ENCODE measurements around the gene SCN3B.

SCN3B gene

GRCh38 chr11:123653827-123654565 lies 428 bp downstream of the SCN3B start:
- FAIRE-seq: no peak

GRCh38 chr11:123653483-123653826 lies 969 bp downstream of the SCN3B start:
- no peak for FAIRE-seq

- FAIRE-seq: no peak
These were observed 1.8 kb downstream of the SCN3B start for GRCh38 chr11:123652599-123652998.

GRCh38 chr11:123650901-123651300 lies 3.5 kb downstream of the SCN3B start:
- FAIRE-seq: no peak

GRCh38 chr11:123645286-123645975 lies 9.0 kb downstream of the SCN3B start:
- no peak for FAIRE-seq

- FAIRE-seq: no peak
These were observed 12.0 kb downstream of the SCN3B start for GRCh38 chr11:123642435-123642834.

GRCh38 chr11:123641495-123641840 lies 13.0 kb downstream of the SCN3B start:
- no peak for FAIRE-seq

- no peak for FAIRE-seq
These were observed 13.5 kb downstream of the SCN3B start for GRCh38 chr11:123640677-123641494.

GRCh38 chr11:123640029-123640428 lies 14.4 kb downstream of the SCN3B start:
- no peak for FAIRE-seq

- FAIRE-seq: no peak
These were observed 24.3 kb downstream of the SCN3B start for GRCh38 chr11:123630126-123630608.

GRCh38 chr11:123628936-123629683 lies 25.3 kb downstream of the SCN3B start:
- FAIRE-seq: no peak

- no peak for FAIRE-seq
These were observed 29.4 kb downstream of the SCN3B start for GRCh38 chr11:123624974-123625373.

GRCh38 chr11:123622576-123622975 lies 31.8 kb downstream of the SCN3B start:
- FAIRE-seq: no peak

- no peak for FAIRE-seq
These were observed 37.8 kb downstream of the SCN3B start for GRCh38 chr11:123616505-123617198.

GRCh38 chr11:123611698-123612097 lies 42.7 kb downstream of the SCN3B start:
- no peak for FAIRE-seq

GRCh38 chr11:123608945-123609344 lies 45.5 kb downstream of the SCN3B start:
- FAIRE-seq: no peak

GRCh38 chr11:123608371-123608770 lies 46.1 kb downstream of the SCN3B start:
- no peak for FAIRE-seq

- no peak for FAIRE-seq
These were observed 46.6 kb downstream of the SCN3B start for GRCh38 chr11:123607781-123608180.

- FAIRE-seq: no peak
These were observed 50.8 kb downstream of the SCN3B start for GRCh38 chr11:123603666-123604065.

- no peak for FAIRE-seq
These were observed 52.7 kb downstream of the SCN3B start for GRCh38 chr11:123601743-123602142.

- no peak for FAIRE-seq
These were observed 53.3 kb downstream of the SCN3B start for GRCh38 chr11:123601136-123601535.

- no peak for FAIRE-seq
These were observed 56.6 kb downstream of the SCN3B start for GRCh38 chr11:123597859-123598258.

Data from TTC549 (cell line).